Fibroblast of upper back skin (primary cell): ENCODE results near the gene MEGF6.

Experiments used
- DNase-seq: peaks from one replicate; pipeline ENCODE4 v3.0.0-alpha.2; 2013

Gene MEGF6

GRCh38 chr1:3465935-3466321 lies 145.4 kb downstream of the MEGF6 start:
- no peak for DNase-seq

GRCh38 chr1:3465091-3465934 lies 146.0 kb downstream of the MEGF6 start:
- DNase-seq, result no peak

GRCh38 chr1:3464649-3465025 lies 146.7 kb downstream of the MEGF6 start:
- no peak for DNase-seq

GRCh38 chr1:3463891-3464648 lies 147.2 kb downstream of the MEGF6 start:
- no peak for DNase-seq

GRCh38 chr1:3463408-3463863 lies 147.9 kb downstream of the MEGF6 start:
- DNase-seq, result no peak

GRCh38 chr1:3463013-3463385 lies 148.3 kb downstream of the MEGF6 start:
- no peak for DNase-seq

- DNase-seq, result no peak
These were observed 148.8 kb downstream of the MEGF6 start for GRCh38 chr1:3462356-3463012.

- no peak for DNase-seq
These were observed 149.4 kb downstream of the MEGF6 start for GRCh38 chr1:3461934-3462275.

GRCh38 chr1:3461238-3461933 lies 149.9 kb downstream of the MEGF6 start:
- DNase-seq, result no peak

- DNase-seq, result no peak
These were observed 150.6 kb downstream of the MEGF6 start for GRCh38 chr1:3460672-3461131.

- DNase-seq, result no peak
These were observed 151.2 kb downstream of the MEGF6 start for GRCh38 chr1:3459940-3460671.

GRCh38 chr1:3459051-3459908 lies 152.0 kb downstream of the MEGF6 start:
- no peak for DNase-seq

- no peak for DNase-seq
These were observed 153.1 kb downstream of the MEGF6 start for GRCh38 chr1:3457910-3458883.

- no peak for DNase-seq
These were observed 154.1 kb downstream of the MEGF6 start for GRCh38 chr1:3456964-3457909.

GRCh38 chr1:3456449-3456963 lies 154.8 kb downstream of the MEGF6 start:
- no peak for DNase-seq

GRCh38 chr1:3455670-3456448 lies 155.4 kb downstream of the MEGF6 start:
- DNase-seq, result no peak

GRCh38 chr1:3454811-3455618 lies 156.3 kb downstream of the MEGF6 start:
- DNase-seq, result no peak
